ENCODE measurements around the gene MAMLD1.

MAMLD1 gene

GRCh38 chrX:150446995-150447394 is 83.9 kb downstream of the MAMLD1 start:
- no peak for TF ChIP-seq CTCF (IDR thresholded peaks at IDR 0.05; ENCODE audit: control insufficient read depth, insufficient read depth, low read depth, low read length, missing control alignments)
- DNase-seq (ENCODE audit: low read depth), result no peak
- no peak overlapping the region for H3K4me3 ChIP-seq (ENCODE audit: control insufficient read depth, low read depth, low read length)

GRCh38 chrX:150449313-150449712 is 86.2 kb downstream of the MAMLD1 start:
- no peak for TF ChIP-seq CTCF (IDR thresholded peaks at IDR 0.05; ENCODE audit: control insufficient read depth, insufficient read depth, low read depth, low read length, missing control alignments)
- DNase-seq (ENCODE audit: low read depth), result no peak
- H3K4me3 ChIP-seq (ENCODE audit: control insufficient read depth, low read depth, low read length), result no peak overlapping the region

GRCh38 chrX:150450519-150451177 is 87.5 kb downstream of the MAMLD1 start:
- no peak overlapping the region for H3K4me3 ChIP-seq (ENCODE audit: control insufficient read depth, low read depth, low read length)
- DNase-seq (ENCODE audit: low read depth), result no peak
- no peak for TF ChIP-seq CTCF (IDR thresholded peaks at IDR 0.05; ENCODE audit: control insufficient read depth, insufficient read depth, low read depth, low read length, missing control alignments)

GRCh38 chrX:150451953-150452352 is 88.8 kb downstream of the MAMLD1 start:
- TF ChIP-seq CTCF (IDR thresholded peaks at IDR 0.05; ENCODE audit: control insufficient read depth, insufficient read depth, low read depth, low read length, missing control alignments), result no peak
- DNase-seq (ENCODE audit: low read depth), result no peak
- no peak overlapping the region for H3K4me3 ChIP-seq (ENCODE audit: control insufficient read depth, low read depth, low read length)

GRCh38 chrX:150454083-150454482 is 91.0 kb downstream of the MAMLD1 start:
- DNase-seq (ENCODE audit: low read depth), result no peak
- no peak overlapping the region for H3K4me3 ChIP-seq (ENCODE audit: control insufficient read depth, low read depth, low read length)
- no peak for TF ChIP-seq CTCF (IDR thresholded peaks at IDR 0.05; ENCODE audit: control insufficient read depth, insufficient read depth, low read depth, low read length, missing control alignments)

- no peak overlapping the region for H3K4me3 ChIP-seq (ENCODE audit: control insufficient read depth, low read depth, low read length)
- no peak for TF ChIP-seq CTCF (IDR thresholded peaks at IDR 0.05; ENCODE audit: control insufficient read depth, insufficient read depth, low read depth, low read length, missing control alignments)
- DNase-seq (ENCODE audit: low read depth), result no peak
Observed at GRCh38 chrX:150454508-150455214, 91.5 kb downstream of the MAMLD1 start.

Measured in AG09309 (cell line).